ENCODE data around the gene TMED9. TPM values are rescaled to one million over a fixed set of nuclear protein-coding genes. Genes with fewer than 3 reads are reported as not detected.

The TMED9 gene
- total RNA-seq, 6 experiments from 2014 or later = 81.8 to 149 (median 133) TPM

Other genes starting within 250 kb of the TMED9 start
- 100 to 1,000 TPM; 103 to 297 (median 160) TPM for gene LMAN2, start 240.5 kb upstream of the TMED9 start, total RNA-seq
- gene RGS14, start 234.3 kb upstream of the TMED9 start, total RNA-seq = 10 to 100 TPM; 29.2 to 43.1 (median 35.2) TPM
- 1 to 10 TPM in 3 of 6 experiments, under 1 TPM in 2, not detected in 1; 0.12 to 5.3 (median 1.6) TPM for gene SLC34A1, start 207.8 kb upstream of the TMED9 start, total RNA-seq
- gene PFN3, start 191.5 kb upstream of the TMED9 start, total RNA-seq = not detected
- 100 to 1,000 TPM; 236 to 518 (median 365) TPM for gene F12, start 182.6 kb upstream of the TMED9 start, total RNA-seq
- gene GRK6, start 165.5 kb upstream of the TMED9 start, total RNA-seq = 10 to 100 TPM in 3 of 6 experiments, 1 to 10 TPM in 3; 6.1 to 10.8 (median 10.0) TPM
- gene PRR7, start 145.4 kb upstream of the TMED9 start, total RNA-seq = 10 to 100 TPM in 1 of 6 experiments, 1 to 10 TPM in 3, under 1 TPM in 2; 0.15 to 13.0 (median 1.9) TPM
- gene DBN1, start 118.6 kb upstream of the TMED9 start, total RNA-seq = 1 to 10 TPM; 1.1 to 4.6 (median 3.1) TPM
- 10 to 100 TPM in 4 of 6 experiments, 1 to 10 TPM in 2; 3.7 to 24.0 (median 13.6) TPM for gene PDLIM7, start 94.6 kb upstream of the TMED9 start, total RNA-seq
- 1 to 10 TPM; 2.5 to 6.6 (median 3.9) TPM for gene DOK3, start 82.4 kb upstream of the TMED9 start, total RNA-seq
- gene DDX41, start 75.2 kb upstream of the TMED9 start, total RNA-seq = 10 to 100 TPM; 35.1 to 64.8 (median 47.9) TPM
- 10 to 100 TPM; 22.1 to 55.4 (median 39.2) TPM for gene FAM193B, start 37.6 kb upstream of the TMED9 start, total RNA-seq
- 10 to 100 TPM in 5 of 6 experiments, 1 to 10 TPM in 1; 9.3 to 28.7 (median 14.1) TPM for gene B4GALT7, start 7.9 kb downstream of the TMED9 start, total RNA-seq
- gene FAM153A, start 190.7 kb downstream of the TMED9 start, total RNA-seq = 1 to 10 TPM in 3 of 6 experiments, under 1 TPM in 3; 0.37 to 2.4 (median 0.81) TPM